SK-N-SH (cell line): ENCODE data around the gene CIDEC. TPM values are rescaled to one million over a fixed set of nuclear protein-coding genes. Genes with fewer than 3 reads are reported as not detected.

Experiments
- CTCF ChIA-PET: fragments of 300-600, 350-600 bp; formaldehyde crosslinking; extraction: SDS; loops from one replicate; lab custom pipeline; 2021; lab: Yijun Ruan, JAX
- POLR2A ChIA-PET: fragments of 350-600 bp; sonication (Branson Sonifier 250); formaldehyde crosslinking; extraction: SDS; loops from one replicate; lab custom pipeline; 2020; ENCODE audit warnings: antibody characterized with exemption, inconsistent platforms; lab: Yijun Ruan, JAX
- DNase-seq: peaks from one replicate; pipeline ENCODE4 v3.0.0; 2012
- H2AFZ ChIP-seq: fragments of 200-600 bp; sonication (generic); 2 replicates; pipeline ENCODE4 v1.8.1; 2016; ENCODE audit warnings: antibody characterized with exemption, mild to moderate bottlenecking, low read depth
- H3F3A ChIP-seq: fragments of 200-600 bp; sonication (generic); replicated peaks from 2 replicates; pipeline ENCODE3; 2016; ENCODE audit warnings: antibody characterized with exemption, mild to moderate bottlenecking; ENCODE audit not compliant: insufficient read depth
- H3K27ac ChIP-seq, 2 experiments: fragments of 200-500 bp in 1 of 2; fragments of 200-600 bp in 1 of 2; sonication (Bioruptor generic) in 1 of 2; sonication (generic), shearing (Covaris generic) in 1 of 2; 2 replicates each; pipeline versions ENCODE4 v1.5.1 to v1.6.1; 2014 to 2016; ENCODE audit warnings: low read depth in 2 of 2, inconsistent platforms in 1 of 2, low read length in 1 of 2, mild to moderate bottlenecking in 1 of 2, mixed read lengths in 1 of 2
- H3K27me3 ChIP-seq: fragments of 200-600 bp; sonication (generic), shearing (Covaris generic); 2 replicates; pipeline ENCODE4 v1.6.1; 2016; ENCODE audit warnings: mixed run types; ENCODE audit not compliant: insufficient read depth
- H3K36me3 ChIP-seq, 2 experiments: fragments of 200-500 bp in 1 of 2; fragments of 200-600 bp in 1 of 2; sonication (Bioruptor generic) in 1 of 2; sonication (generic) in 1 of 2; replicated peaks in 1 of 2; 2 replicates each; pipeline versions ENCODE3 to v1.5.1; 2014 to 2016; ENCODE audit warnings: low read length in 1 of 2, mild to moderate bottlenecking in 1 of 2; ENCODE audit not compliant: insufficient read depth in 2 of 2, control insufficient read depth in 1 of 2
- H3K4me1 ChIP-seq, 2 experiments: fragments of 200-500 bp in 1 of 2; fragments of 200-600 bp in 1 of 2; sonication (Bioruptor generic) in 1 of 2; sonication (generic), shearing (Covaris generic) in 1 of 2; 2 replicates each; pipeline versions ENCODE4 v1.5.1 to v1.6.1; 2014 to 2016; ENCODE audit warnings: low read depth in 1 of 2, low read length in 1 of 2, mixed run types in 1 of 2; ENCODE audit not compliant: insufficient read depth in 2 of 2, control insufficient read depth in 1 of 2
- H3K4me2 ChIP-seq: fragments of 200-600 bp; sonication (generic), shearing (Covaris generic); 2 replicates; pipeline ENCODE4 v1.6.1; 2017; ENCODE audit warnings: mixed run types
- H3K4me3 ChIP-seq, 2 experiments: fragments of 200-500 bp in 1 of 2; fragments of 200-600 bp in 1 of 2; sonication (Bioruptor generic) in 1 of 2; sonication (generic), shearing (Covaris generic) in 1 of 2; 2 replicates each; pipeline versions ENCODE4 v1.5.1 to v1.8.1; 2014 to 2016; ENCODE audit warnings: low read depth in 2 of 2, inconsistent platforms in 1 of 2, low read length in 1 of 2, mild to moderate bottlenecking in 1 of 2, mixed read lengths in 1 of 2, moderate library complexity in 1 of 2
- H3K79me2 ChIP-seq: fragments of 200-600 bp; sonication (generic); 2 replicates; pipeline ENCODE4 v1.8.1; 2017; ENCODE audit warnings: mild to moderate bottlenecking; ENCODE audit not compliant: insufficient read depth
- H3K9ac ChIP-seq: fragments of 200-600 bp; sonication (generic); 2 replicates; pipeline ENCODE4 v1.6.1; 2017; ENCODE audit warnings: mixed run types
- H3K9me2 ChIP-seq: fragments of 200-600 bp; sonication (generic); 2 replicates; pipeline ENCODE4 v1.6.1; 2017; ENCODE audit warnings: mixed run types
- H3K9me3 ChIP-seq: fragments of 200-600 bp; sonication (generic); 2 replicates; pipeline ENCODE4 v1.6.1; 2017; ENCODE audit warnings: mixed run types, mild to moderate bottlenecking, moderate library complexity
- H4K20me1 ChIP-seq: fragments of 200-600 bp; sonication (generic); 2 replicates; pipeline ENCODE4 v1.6.1; 2017; ENCODE audit warnings: mild to moderate bottlenecking, mixed run types; ENCODE audit not compliant: insufficient read depth
- CTCF ChIP-seq: fragments of 200-600 bp; sonication (generic); IDR thresholded peaks from 2 replicates; pipeline ENCODE4 v1.6.1; 2017; ENCODE audit warnings: antibody characterized with exemption, mild to moderate bottlenecking, moderate library complexity
- RAD21 ChIP-seq: IDR thresholded peaks from 2 replicates; pipeline ENCODE4 v1.6.1; 2012; ENCODE audit warnings: mild to moderate bottlenecking, low read length
- SMC3 ChIP-seq: IDR thresholded peaks from 2 replicates; pipeline ENCODE4 v1.6.1; 2012; ENCODE audit warnings: low read depth, low read length, improper control_type of control experiment
- TAF1 ChIP-seq: IDR thresholded peaks from 2 replicates; pipeline ENCODE4 v1.6.1; 2012; ENCODE audit warnings: low read depth, mild to moderate bottlenecking, low read length, moderate library complexity, borderline replicate concordance
- USF2 ChIP-seq: fragments of 150-350 bp; IDR thresholded peaks from 2 replicates; pipeline ENCODE4 v1.6.1; 2017; ENCODE audit warnings: antibody characterized with exemption, low read length, low read depth, borderline replicate concordance
- ZBTB33 ChIP-seq: IDR thresholded peaks from 2 replicates; pipeline ENCODE4 v1.4.0; 2012; ENCODE audit warnings: low read depth, borderline replicate concordance
- WGBS: methylation state at CpG from one replicate; pipeline ENCODE4 v1.1.6; 2017; ENCODE audit warnings: low lambda C conversion rate; 5-methylcytosine and 5-hydroxymethylcytosine counted together
- polyA plus RNA-seq, 3 experiments: library from polyadenylated mRNA; depleted of rRNA; stranded (reverse); fragments of >200 nt; gene quantifications; 2 replicates each; pipeline ENCODE4 v1.2.3, GENCODE V29; 2012

Gene CIDEC
- polyA plus RNA-seq, 1 of the 3 experiments (the other 2 are of a cell fraction), result not detected

- Histone ChIP-seq H3K36me3 (peaks cover 0 to 8% of the 10 kb centered on the region in 2 experiments), H3K27ac (no peak overlapping the region), H3K27me3 (no peaks in the 10 kb centered on the region), H2AFZ (no peak overlapping the region), H3K9me3 (no peaks in the 10 kb centered on the region)
- DNase-seq, result peak; percentile 44
- 86% methylated on average over 19 of the region's 20 CpGs for WGBS
- TF ChIP-seq RAD21 (peak; percentile 37), SMC3 (no peak), CTCF (peak; percentile 43)
- TF ChIP-seq, all 33 proteins: peak for 2
- H3F3A ChIP-seq, result no peaks in the 10 kb centered on the region
- no peaks in the 10 kb centered on the region for H3K9me2 ChIP-seq
- POLR2A ChIA-PET, result no interaction called here
- H3K9ac ChIP-seq, result no peak overlapping the region
- no peaks in the 10 kb centered on the region for H4K20me1 ChIP-seq
- CTCF ChIA-PET, result interaction anchor here (0.7 to 1.4 kb wide), 4 partner anchors 9 to 17 kb away, joined by 3 to 4 read pairs (median 4); partner anchors contain the start of gene RPUSD3
- no peak overlapping the region for H3K4me3 ChIP-seq
- no peaks in the 10 kb centered on the region for H3K4me1 ChIP-seq
- no peak overlapping the region for H3K4me2 ChIP-seq
- H3K79me2 ChIP-seq, result no peaks in the 10 kb centered on the region
These were observed 53.1 kb downstream of the CIDEC start for GRCh38 chr3:9826815-9827573.

GRCh38 chr3:9825451-9826040 is 54.5 kb downstream of the CIDEC start:
- H3K27me3 ChIP-seq, result no peaks in the 10 kb centered on the region
- no peaks in the 10 kb centered on the region for H3K4me1 ChIP-seq
- no peaks in the 10 kb centered on the region for H3K79me2 ChIP-seq
- H4K20me1 ChIP-seq, result no peaks in the 10 kb centered on the region
- POLR2A ChIA-PET, result no interaction called here
- no peak overlapping the region for H3K4me2 ChIP-seq
- H3K9me2 ChIP-seq, result no peaks in the 10 kb centered on the region
- no peak overlapping the region for H2AFZ ChIP-seq
- no peaks in the 10 kb centered on the region for H3K9me3 ChIP-seq
- no peak overlapping the region for H3K9ac ChIP-seq
- H3K4me3 ChIP-seq, result no peak overlapping the region
- no peaks in the 10 kb centered on the region for H3F3A ChIP-seq
- H3K27ac ChIP-seq, result no peak overlapping the region
- 84% methylated on average over 14 of the region's 14 CpGs for WGBS
- CTCF ChIA-PET, result no interaction called here
- TF ChIP-seq TAF1 (no peak), ZBTB33 (no peak), USF2 (no peak)
- peaks cover 0 to 5% of the 10 kb centered on the region in 2 experiments for H3K36me3 ChIP-seq
- no peak for DNase-seq
